Measurements from ENCODE around the gene C14orf180. TPM values are rescaled to one million over a fixed set of nuclear protein-coding genes. Genes with fewer than 3 reads are reported as not detected.

Gene C14orf180
- total RNA-seq, 1 experiment from 2014 or later = not detected

GRCh38 chr14:104593241-104593701, 13.7 kb downstream of the C14orf180 start (continued):
- no peak for TF ChIP-seq ZNF219 (CRISPR knock-in tag; IDR thresholded peaks at IDR 0.05; ENCODE audit: borderline replicate concordance)
- no peak for TF ChIP-seq PREB (CRISPR knock-in tag; IDR thresholded peaks at IDR 0.05; ENCODE audit: borderline replicate concordance)
- TF ChIP-seq GABPB1 (CRISPR knock-in tag; IDR thresholded peaks at IDR 0.05) = no peak

GRCh38 chr14:104593710-104594136, 14.2 kb downstream of the C14orf180 start:
- H3K27ac Mint-ChIP-seq = no peak overlapping the region
- H3K9me3 Mint-ChIP-seq = no peaks in the 10 kb centered on the region
- no peaks in the 10 kb centered on the region for H3K4me1 Mint-ChIP-seq
- CTCF ChIA-PET = interaction anchor here (1.0 to 1.4 kb wide), 4 partner anchors 14 to 516 kb away, joined by 3 to 5 read pairs (median 4); partner anchors contain the start of gene C14orf180
- ATAC-seq (no peak), DNase-seq (ENCODE audit: low spot score) (no peak)
- POLR2A ChIA-PET = no interaction called here
- TF ChIP-seq E2F1 (CRISPR knock-in tag; IDR thresholded peaks at IDR 0.05) (no peak), EMX1 (CRISPR knock-in tag; IDR thresholded peaks at IDR 0.05) (no peak), ZNF532 (CRISPR knock-in tag; IDR thresholded peaks at IDR 0.05; ENCODE audit: borderline replicate concordance) (no peak), MXD4 (CRISPR knock-in tag; IDR thresholded peaks at IDR 0.05; ENCODE audit: borderline replicate concordance) (no peak), SOX15 (CRISPR knock-in tag; IDR thresholded peaks at IDR 0.05) (no peak), ELF4 (CRISPR knock-in tag; IDR thresholded peaks at IDR 0.05; ENCODE audit: low read depth) (no peak), ZNF671 (CRISPR knock-in tag; IDR thresholded peaks at IDR 0.05) (no peak), MLX (CRISPR knock-in tag; IDR thresholded peaks at IDR 0.05) (no peak), TEAD1 (CRISPR knock-in tag; IDR thresholded peaks at IDR 0.05) (no peak), GABPB1 (CRISPR knock-in tag; IDR thresholded peaks at IDR 0.05) (no peak), STAT6 (CRISPR knock-in tag; conservative IDR thresholded peaks at IDR 0.05; ENCODE audit: low read depth) (no peak), ZNF121 (CRISPR knock-in tag; IDR thresholded peaks at IDR 0.05) (no peak), ATF2 (CRISPR knock-in tag; IDR thresholded peaks at IDR 0.05; ENCODE audit: borderline replicate concordance, low read depth) (no peak), ERG (CRISPR knock-in tag; IDR thresholded peaks at IDR 0.05) (no peak)
- H3K27me3 Mint-ChIP-seq (ENCODE audit: low read depth) = no peaks in the 10 kb centered on the region
- H3K4me3 Mint-ChIP-seq = no peak overlapping the region
- H3K36me3 Mint-ChIP-seq = no peaks in the 10 kb centered on the region
